IPS-11a (cell line): ENCODE data around the gene NCK1.
"Not testable (repeated sequence)": the region's sequence is repeated elsewhere in the genome, so short reads cannot be mapped to it uniquely, and the experiment has no call there.

Experiments used
- H3K4me3 ChIP-seq: one replicate; pipeline ENCODE4 v1.5.1; 2013; ENCODE audit warnings: low read depth, low read length, control low read depth

Gene NCK1

GRCh38 chr3:136860541-136860940 is 1.5 kb upstream of the NCK1 start:
- H3K4me3 ChIP-seq: no peak overlapping the region

GRCh38 chr3:136862617-136863322 is 762 bp downstream of the NCK1 start:
- H3K4me3 ChIP-seq: peak overlapping the region; percentile 91

GRCh38 chr3:136869282-136869681 is 7.3 kb downstream of the NCK1 start:
- H3K4me3 ChIP-seq: no peak overlapping the region

GRCh38 chr3:136872258-136872657 is 10.2 kb downstream of the NCK1 start:
- not testable (repeated sequence) for H3K4me3 ChIP-seq

- H3K4me3 ChIP-seq: not testable (repeated sequence)
Measured at GRCh38 chr3:136879510-136879909, 17.5 kb downstream of the NCK1 start.

- H3K4me3 ChIP-seq: no peak overlapping the region
Measured at GRCh38 chr3:136882571-136882970, 20.6 kb downstream of the NCK1 start.

GRCh38 chr3:136883967-136884720 is 22.1 kb downstream of the NCK1 start:
- no peak overlapping the region for H3K4me3 ChIP-seq

- no peak overlapping the region for H3K4me3 ChIP-seq
Measured at GRCh38 chr3:136885357-136886213, 23.6 kb downstream of the NCK1 start.

- no peak overlapping the region for H3K4me3 ChIP-seq
Measured at GRCh38 chr3:136889947-136890346, 27.9 kb downstream of the NCK1 start.

- H3K4me3 ChIP-seq: no peak overlapping the region
Measured at GRCh38 chr3:136891934-136892855, 30.2 kb downstream of the NCK1 start.

GRCh38 chr3:136893848-136894443 is 31.9 kb downstream of the NCK1 start:
- no peak overlapping the region for H3K4me3 ChIP-seq

GRCh38 chr3:136897171-136897570 is 35.2 kb downstream of the NCK1 start:
- not testable (repeated sequence) for H3K4me3 ChIP-seq

- H3K4me3 ChIP-seq: no peak overlapping the region
Measured at GRCh38 chr3:136898549-136898948, 36.5 kb downstream of the NCK1 start.

- H3K4me3 ChIP-seq: no peak overlapping the region
Measured at GRCh38 chr3:136898954-136899353, 36.9 kb downstream of the NCK1 start.

- no peak overlapping the region for H3K4me3 ChIP-seq
Measured at GRCh38 chr3:136899622-136900158, 37.7 kb downstream of the NCK1 start.

GRCh38 chr3:136900694-136901093 is 38.7 kb downstream of the NCK1 start:
- not testable (repeated sequence) for H3K4me3 ChIP-seq

- H3K4me3 ChIP-seq: no peak overlapping the region
Measured at GRCh38 chr3:136901391-136901790, 39.4 kb downstream of the NCK1 start.

GRCh38 chr3:136902530-136902929 is 40.5 kb downstream of the NCK1 start:
- not testable (repeated sequence) for H3K4me3 ChIP-seq

- H3K4me3 ChIP-seq: no peak overlapping the region
Measured at GRCh38 chr3:136903899-136904298, 41.9 kb downstream of the NCK1 start.

GRCh38 chr3:136904746-136905145 is 42.7 kb downstream of the NCK1 start:
- no peak overlapping the region for H3K4me3 ChIP-seq
